ENCODE results near the gene PCNA. TPM values are rescaled to one million over a fixed set of nuclear protein-coding genes. Genes with fewer than 3 reads are reported as not detected.

The PCNA gene
- polyA plus RNA-seq, 2 of the 4 experiments (the other 2 are of a cell fraction): 445 to 450 TPM

- no peak overlapping the region for H3K4me2 ChIP-seq
- H3K27ac ChIP-seq: peak overlapping the region; percentile 46 to 87
- H3K9me3 ChIP-seq: no peaks in the 10 kb centered on the region
- ATAC-seq: no peak
- H3K4me1 ChIP-seq: peaks cover 43% of the 10 kb centered on the region
- POLR2A ChIA-PET: no interaction called here
- DNase-seq (ENCODE audit: low read depth in 1 of 2, low spot score in 1 of 2): no peak
- 91% methylated on average over 9 of the region's 9 CpGs for WGBS (ENCODE audit: missing lambda C conversion rate)
- peak; percentile 28 for FAIRE-seq
- TF ChIP-seq TFCP2L1 (CRISPR knock-in tag; IDR thresholded peaks at IDR 0.05): no peak
- TF ChIP-seq ZFP36 (IDR thresholded peaks at IDR 0.05; ENCODE audit: borderline replicate concordance, partially characterized antibody): no peak
- TF ChIP-seq KDM1A (IDR thresholded peaks at IDR 0.05; ENCODE audit: low read depth): no peak
- TF ChIP-seq HOXA7 (CRISPR knock-in tag; IDR thresholded peaks at IDR 0.05): no peak
- TF ChIP-seq CEBPB (IDR thresholded peaks at IDR 0.05): no peak
- no peak for TF ChIP-seq HES2 (IDR thresholded peaks at IDR 0.05)
- TF ChIP-seq ZC3H11A (IDR thresholded peaks at IDR 0.05): no peak
- no peak for TF ChIP-seq FOSL2 (IDR thresholded peaks at IDR 0.05)
- TF ChIP-seq FOSL2 (CRISPR knock-in tag; IDR thresholded peaks at IDR 0.05): no peak
- TF ChIP-seq HOXB13 (CRISPR knock-in tag; IDR thresholded peaks at IDR 0.05; ENCODE audit: low read depth): no peak
- TF ChIP-seq BHLHE40 (IDR thresholded peaks at IDR 0.05; ENCODE audit: low read depth, low read length): no peak
- TF ChIP-seq RAD21 (conservative IDR thresholded peaks at IDR 0.05 in 1 of 2, IDR thresholded peaks at IDR 0.05 in 1 of 2): no peak
- no peak for TF ChIP-seq NFE2L2 (conservative IDR thresholded peaks at IDR 0.05; ENCODE audit: low read length)
- TF ChIP-seq, protein P1, sequence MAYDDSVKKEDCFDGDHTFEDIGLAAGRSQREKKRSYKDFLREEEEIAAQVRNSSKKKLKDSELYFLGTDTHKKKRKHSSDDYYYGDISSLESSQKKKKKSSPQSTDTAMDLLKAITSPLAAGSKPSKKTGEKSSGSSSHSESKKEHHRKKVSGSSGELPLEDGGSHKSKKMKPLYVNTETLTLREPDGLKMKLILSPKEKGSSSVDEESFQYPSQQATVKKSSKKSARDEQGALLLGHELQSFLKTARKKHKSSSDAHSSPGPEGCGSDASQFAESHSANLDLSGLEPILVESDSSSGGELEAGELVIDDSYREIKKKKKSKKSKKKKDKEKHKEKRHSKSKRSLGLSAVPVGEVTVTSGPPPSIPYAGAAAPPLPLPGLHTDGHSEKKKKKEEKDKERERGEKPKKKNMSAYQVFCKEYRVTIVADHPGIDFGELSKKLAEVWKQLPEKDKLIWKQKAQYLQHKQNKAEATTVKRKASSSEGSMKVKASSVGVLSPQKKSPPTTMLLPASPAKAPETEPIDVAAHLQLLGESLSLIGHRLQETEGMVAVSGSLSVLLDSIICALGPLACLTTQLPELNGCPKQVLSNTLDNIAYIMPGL (CRISPR knock-in tag; IDR thresholded peaks at IDR 0.05; ENCODE audit: borderline replicate concordance): no peak
- TF ChIP-seq NR3C1 (IDR thresholded peaks at IDR 0.05): no peak
- TF ChIP-seq ESRRA (IDR thresholded peaks at IDR 0.05; ENCODE audit: borderline replicate concordance, low read length): no peak
- no peak for TF ChIP-seq CHD2 (IDR thresholded peaks at IDR 0.05; ENCODE audit: low read length, partially characterized antibody)
- TF ChIP-seq POLR2A (IDR thresholded peaks at IDR 0.05; ENCODE audit: low read length): no peak
- TF ChIP-seq EP300 (IDR thresholded peaks at IDR 0.05): no peak
- H3K4me3 ChIP-seq: no peak overlapping the region
- CTCF ChIA-PET: interaction anchor here (0.9 to 6.8 kb wide), 5 partner anchors 10 to 59 kb away, joined by 3 to 35 read pairs (median 3); partner anchors contain the start of gene CDS2
Observed at GRCh38 chr20:5067877-5068645, 51.7 kb downstream of the PCNA start.

- peak; percentile 92 to 98 for DNase-seq (ENCODE audit: low read depth in 1 of 2, low spot score in 1 of 2)
- H3K4me1 ChIP-seq: peaks cover 40% of the 10 kb centered on the region
- no peaks in the 10 kb centered on the region for H3K9me3 ChIP-seq
- ChIA-PET CTCF (interaction anchor here (0.7 to 6.8 kb wide), 10 partner anchors 8 to 45 kb away, joined by 3 to 35 read pairs (median 4); no protein-coding TSS in a partner anchor), POLR2A (interaction anchor here (0.6 to 1.8 kb wide), 4 partner anchors 8 to 867 kb away, joined by 3 to 4 read pairs (median 4); no protein-coding TSS in a partner anchor)
- ATAC-seq: peak; percentile 96
- H3K4me3 ChIP-seq: no peak overlapping the region
- peak; percentile 97 for FAIRE-seq
- peak overlapping the region; percentile 35 for H3K4me2 ChIP-seq
- peak overlapping the region; percentile 91 to 92 for H3K27ac ChIP-seq
- 48% methylated on average over 10 of the region's 10 CpGs for WGBS (ENCODE audit: missing lambda C conversion rate)
- TF ChIP-seq MAFK (IDR thresholded peaks at IDR 0.05; ENCODE audit: partially characterized antibody): peak; percentile 98
- TF ChIP-seq FOXS1 (CRISPR knock-in tag; IDR thresholded peaks at IDR 0.05): peak; percentile 89
- TF ChIP-seq NFE2L2 (conservative IDR thresholded peaks at IDR 0.05; ENCODE audit: low read length): peak; percentile 91
- peak; percentile 32; the same call in 1 of the 2 replicates for TF ChIP-seq RARB (CRISPR knock-in tag; IDR thresholded peaks at IDR 0.05)
- TF ChIP-seq, protein P2, sequence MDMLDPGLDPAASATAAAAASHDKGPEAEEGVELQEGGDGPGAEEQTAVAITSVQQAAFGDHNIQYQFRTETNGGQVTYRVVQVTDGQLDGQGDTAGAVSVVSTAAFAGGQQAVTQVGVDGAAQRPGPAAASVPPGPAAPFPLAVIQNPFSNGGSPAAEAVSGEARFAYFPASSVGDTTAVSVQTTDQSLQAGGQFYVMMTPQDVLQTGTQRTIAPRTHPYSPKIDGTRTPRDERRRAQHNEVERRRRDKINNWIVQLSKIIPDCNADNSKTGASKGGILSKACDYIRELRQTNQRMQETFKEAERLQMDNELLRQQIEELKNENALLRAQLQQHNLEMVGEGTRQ (IDR thresholded peaks at IDR 0.05): peak; percentile 89
- no peak for TF ChIP-seq ESRRA (IDR thresholded peaks at IDR 0.05; ENCODE audit: borderline replicate concordance, low read length)
- TF ChIP-seq, protein P3, sequence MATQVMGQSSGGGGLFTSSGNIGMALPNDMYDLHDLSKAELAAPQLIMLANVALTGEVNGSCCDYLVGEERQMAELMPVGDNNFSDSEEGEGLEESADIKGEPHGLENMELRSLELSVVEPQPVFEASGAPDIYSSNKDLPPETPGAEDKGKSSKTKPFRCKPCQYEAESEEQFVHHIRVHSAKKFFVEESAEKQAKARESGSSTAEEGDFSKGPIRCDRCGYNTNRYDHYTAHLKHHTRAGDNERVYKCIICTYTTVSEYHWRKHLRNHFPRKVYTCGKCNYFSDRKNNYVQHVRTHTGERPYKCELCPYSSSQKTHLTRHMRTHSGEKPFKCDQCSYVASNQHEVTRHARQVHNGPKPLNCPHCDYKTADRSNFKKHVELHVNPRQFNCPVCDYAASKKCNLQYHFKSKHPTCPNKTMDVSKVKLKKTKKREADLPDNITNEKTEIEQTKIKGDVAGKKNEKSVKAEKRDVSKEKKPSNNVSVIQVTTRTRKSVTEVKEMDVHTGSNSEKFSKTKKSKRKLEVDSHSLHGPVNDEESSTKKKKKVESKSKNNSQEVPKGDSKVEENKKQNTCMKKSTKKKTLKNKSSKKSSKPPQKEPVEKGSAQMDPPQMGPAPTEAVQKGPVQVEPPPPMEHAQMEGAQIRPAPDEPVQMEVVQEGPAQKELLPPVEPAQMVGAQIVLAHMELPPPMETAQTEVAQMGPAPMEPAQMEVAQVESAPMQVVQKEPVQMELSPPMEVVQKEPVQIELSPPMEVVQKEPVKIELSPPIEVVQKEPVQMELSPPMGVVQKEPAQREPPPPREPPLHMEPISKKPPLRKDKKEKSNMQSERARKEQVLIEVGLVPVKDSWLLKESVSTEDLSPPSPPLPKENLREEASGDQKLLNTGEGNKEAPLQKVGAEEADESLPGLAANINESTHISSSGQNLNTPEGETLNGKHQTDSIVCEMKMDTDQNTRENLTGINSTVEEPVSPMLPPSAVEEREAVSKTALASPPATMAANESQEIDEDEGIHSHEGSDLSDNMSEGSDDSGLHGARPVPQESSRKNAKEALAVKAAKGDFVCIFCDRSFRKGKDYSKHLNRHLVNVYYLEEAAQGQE (IDR thresholded peaks at IDR 0.05): no peak
- TF ChIP-seq JUN (IDR thresholded peaks at IDR 0.05): peak; percentile 45 to 87; a peak in 4 of 5 replicates
- peak; percentile 96 for TF ChIP-seq MAX (IDR thresholded peaks at IDR 0.05)
- no peak for TF ChIP-seq SREBF2 (IDR thresholded peaks at IDR 0.05)
- TF ChIP-seq FOSB (CRISPR knock-in tag; IDR thresholded peaks at IDR 0.05): peak; percentile 58; the same call in 1 of the 2 replicates
- peak; percentile 77; the same call in 1 of the 2 replicates for TF ChIP-seq PBX3 (IDR thresholded peaks at IDR 0.05)
- peak; percentile 28 to 68; a peak in 2 of 5 replicates for TF ChIP-seq EP300 (IDR thresholded peaks at IDR 0.05)
- peak; percentile 98 for TF ChIP-seq HOXB13 (CRISPR knock-in tag; IDR thresholded peaks at IDR 0.05; ENCODE audit: low read depth)
- TF ChIP-seq FOSL2 (IDR thresholded peaks at IDR 0.05): peak; percentile 56; the same call in 1 of the 2 replicates
- peak; percentile 97 for TF ChIP-seq FOSL2 (CRISPR knock-in tag; IDR thresholded peaks at IDR 0.05)
- TF ChIP-seq ZC3H11A (IDR thresholded peaks at IDR 0.05): no peak
Observed at GRCh38 chr20:5065879-5066383, 53.8 kb downstream of the PCNA start.

All from A549 (cell line).